A549 (cell line): ENCODE results near the gene XPO6. TPM values are rescaled to one million over a fixed set of nuclear protein-coding genes. Genes with fewer than 3 reads are reported as not detected.
A peak's percentile ranks its signal among the peaks of the same experiment; 100 is the strongest.

ENCODE experiments used
- ATAC-seq, 2 experiments: fragments of 200-7000 bp in 1 of 2; fragments of >200 bp in 1 of 2; cut with Nextera tagmentation in 1 of 2; cut with Tn5 transposase in 1 of 2; 3 replicates each; pipeline versions ENCODE4 v1.8.0 to v1.9.1; 2018 to 2020; ENCODE audit warnings: mild to moderate bottlenecking in 1 of 2, moderate library complexity in 1 of 2
- CTCF ChIA-PET: fragments of 300-600 bp; sonication (Branson Sonifier 250); formaldehyde crosslinking; extraction: SDS; loops from one replicate; lab custom pipeline; 2021; ENCODE audit warnings: antibody characterized with exemption, inconsistent platforms; lab: Yijun Ruan, JAX
- POLR2A ChIA-PET: fragments of 350-600 bp; formaldehyde crosslinking; extraction: SDS; loops from one replicate; lab custom pipeline; 2021; ENCODE audit warnings: antibody characterized with exemption, inconsistent platforms; lab: Yijun Ruan, JAX
- DNase-seq, 2 experiments: peaks; one replicate each; pipeline versions ENCODE4 v3.0.0 to v3.0.0-alpha.2; 2011 to 2016; ENCODE audit warnings: low read depth in 1 of 2, low spot score in 1 of 2
- FAIRE-seq: peaks from 2 replicates; lab custom pipeline; 2011; peaks lifted over from hg19 to GRCh38; lab: Jason Lieb, UNC
- H3K27ac ChIP-seq, 2 experiments: fragments of >200 bp; sonication (Bioruptor Twin); formaldehyde crosslinking; 3 replicates each; pipeline ENCODE4 v1.5.1; 2016 to 2017
- H3K4me1 ChIP-seq: fragments of >200 bp; sonication (Bioruptor Twin); formaldehyde crosslinking; 3 replicates; pipeline ENCODE4 v1.6.1; 2016
- H3K4me2 ChIP-seq: fragments of >200 bp; sonication (Bioruptor Twin); formaldehyde crosslinking; 3 replicates; pipeline ENCODE4 v1.6.1; 2016
- H3K4me3 ChIP-seq: fragments of >200 bp; sonication (Bioruptor Twin); formaldehyde crosslinking; 3 replicates; pipeline ENCODE4 v1.5.1; 2016
- H3K9me3 ChIP-seq: fragments of >200 bp; sonication (Bioruptor Twin); formaldehyde crosslinking; 3 replicates; pipeline ENCODE4 v1.6.1; 2016
- BHLHE40 ChIP-seq: IDR thresholded peaks from 2 replicates; pipeline ENCODE4 v1.6.1; 2012; ENCODE audit warnings: low read depth, low read length, inconsistent platforms
- CBX2 ChIP-seq: fragments of 200-600 bp; sonication (generic); IDR thresholded peaks from 2 replicates; pipeline ENCODE4 v1.6.1; 2016; ENCODE audit warnings: low read depth, mild to moderate bottlenecking, borderline replicate concordance
- EHMT2 ChIP-seq: fragments of 200-600 bp; sonication (generic); IDR thresholded peaks from 2 replicates; pipeline ENCODE4 v1.6.1; 2016; ENCODE audit warnings: antibody characterized with exemption, low read depth, mild to moderate bottlenecking, moderate library complexity
- FOSB ChIP-seq: fragments of 250-450 bp; sonication (Bioruptor Pico); IDR thresholded peaks from 2 replicates; pipeline ENCODE4 v1.5.0; 2020; ENCODE audit warnings: mild to moderate bottlenecking, moderate library complexity
- FOXS1 ChIP-seq: fragments of 250-450 bp; sonication (Bioruptor Pico); IDR thresholded peaks from 2 replicates; pipeline ENCODE4 v1.5.0; 2020; ENCODE audit warnings: mild to moderate bottlenecking, moderate library complexity
- HOXB5 ChIP-seq: fragments of 250-450 bp; sonication (Bioruptor Pico); IDR thresholded peaks from 2 replicates; pipeline ENCODE4 v1.5.0; 2020; ENCODE audit warnings: mild to moderate bottlenecking, moderate library complexity
- KDM1A ChIP-seq: fragments of 200-600 bp; sonication (generic); IDR thresholded peaks from 2 replicates; pipeline ENCODE4 v1.6.1; 2016; ENCODE audit warnings: low read depth, mild to moderate bottlenecking
- MYC ChIP-seq: IDR thresholded peaks from 2 replicates; pipeline ENCODE4 v1.6.1; 2012; ENCODE audit warnings: mild to moderate bottlenecking, inconsistent platforms, low read length, improper control_type of control experiment, borderline replicate concordance
- NFE2L2 ChIP-seq: fragments of 150-350 bp; conservative IDR thresholded peaks from 2 replicates; pipeline ENCODE4 v1.6.1; 2014; ENCODE audit warnings: low read length
- ZFP36 ChIP-seq: fragments of 450-650 bp; IDR thresholded peaks from 2 replicates; pipeline ENCODE4 v1.6.1; 2014; ENCODE audit warnings: borderline replicate concordance; ENCODE audit not compliant: partially characterized antibody
- WGBS: methylation state at CpG from one replicate; pipeline ENCODE4 v1.1.6; 2017; ENCODE audit errors: missing lambda C conversion rate; 5-methylcytosine and 5-hydroxymethylcytosine counted together
- polyA plus RNA-seq, 4 experiments: library from polyadenylated mRNA; depleted of rRNA in 3 of 4; stranded (reverse); fragments of >200 nt; fragmentation: RNase III in 1 of 4; extraction: RNeasy Plus Mini Kit Qiagen cat#74134 plus additional on column Dnase treatment in 1 of 4; gene quantifications; 2 replicates in 3 of 4; 3 replicates in 1 of 4; pipeline ENCODE4 v1.2.3, GENCODE V29; 2011 to 2017
- TF ChIP-seq, protein P1 (sequence below): fragments of 200-600 bp; sonication (generic); IDR thresholded peaks from 2 replicates; pipeline ENCODE4 v1.6.1; 2016; ENCODE audit warnings: antibody characterized with exemption, mild to moderate bottlenecking, moderate library complexity
- TF ChIP-seq, protein P2 (sequence below): fragments of >200 bp; sonication (Bioruptor Twin); formaldehyde crosslinking; IDR thresholded peaks from 3 replicates; pipeline ENCODE4 v1.5.1; 2016
- TF ChIP-seq, protein P3 (sequence below): IDR thresholded peaks from 2 replicates; pipeline ENCODE4 v1.6.1; 2012

Gene XPO6
- polyA plus RNA-seq, 2 of the 4 experiments (the other 2 are of a cell fraction): 63.0 to 108 TPM

DNA sequence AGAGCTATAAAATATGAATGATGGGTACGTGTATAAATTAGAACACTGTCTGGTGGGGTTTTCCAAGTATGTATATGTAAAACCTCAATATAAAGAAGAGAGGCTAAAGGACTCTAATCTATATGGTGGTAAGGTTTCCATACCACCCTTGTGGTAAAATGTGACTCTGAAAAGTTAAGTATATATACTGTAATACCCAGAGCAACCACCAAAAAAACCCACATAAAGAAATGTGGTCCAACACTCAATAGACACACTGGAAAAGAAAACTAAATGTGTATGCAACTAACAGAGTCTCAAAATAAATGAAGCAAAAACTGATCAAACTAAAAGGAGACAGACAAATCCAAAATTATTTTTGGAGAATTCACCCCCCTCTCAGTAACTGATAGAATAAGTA lies 72.2 kb downstream of the XPO6 start:
- POLR2A ChIA-PET: interaction anchor here (0.6 kb wide), 1 partner anchor 21 kb away, joined by 3 read pairs; no protein-coding TSS in a partner anchor
- TF ChIP-seq HOXB5 (CRISPR knock-in tag): no peak
- TF ChIP-seq KDM1A: no peak
- TF ChIP-seq NFE2L2: no peak
- TF ChIP-seq FOXS1 (CRISPR knock-in tag): no peak
- TF ChIP-seq, protein P1, sequence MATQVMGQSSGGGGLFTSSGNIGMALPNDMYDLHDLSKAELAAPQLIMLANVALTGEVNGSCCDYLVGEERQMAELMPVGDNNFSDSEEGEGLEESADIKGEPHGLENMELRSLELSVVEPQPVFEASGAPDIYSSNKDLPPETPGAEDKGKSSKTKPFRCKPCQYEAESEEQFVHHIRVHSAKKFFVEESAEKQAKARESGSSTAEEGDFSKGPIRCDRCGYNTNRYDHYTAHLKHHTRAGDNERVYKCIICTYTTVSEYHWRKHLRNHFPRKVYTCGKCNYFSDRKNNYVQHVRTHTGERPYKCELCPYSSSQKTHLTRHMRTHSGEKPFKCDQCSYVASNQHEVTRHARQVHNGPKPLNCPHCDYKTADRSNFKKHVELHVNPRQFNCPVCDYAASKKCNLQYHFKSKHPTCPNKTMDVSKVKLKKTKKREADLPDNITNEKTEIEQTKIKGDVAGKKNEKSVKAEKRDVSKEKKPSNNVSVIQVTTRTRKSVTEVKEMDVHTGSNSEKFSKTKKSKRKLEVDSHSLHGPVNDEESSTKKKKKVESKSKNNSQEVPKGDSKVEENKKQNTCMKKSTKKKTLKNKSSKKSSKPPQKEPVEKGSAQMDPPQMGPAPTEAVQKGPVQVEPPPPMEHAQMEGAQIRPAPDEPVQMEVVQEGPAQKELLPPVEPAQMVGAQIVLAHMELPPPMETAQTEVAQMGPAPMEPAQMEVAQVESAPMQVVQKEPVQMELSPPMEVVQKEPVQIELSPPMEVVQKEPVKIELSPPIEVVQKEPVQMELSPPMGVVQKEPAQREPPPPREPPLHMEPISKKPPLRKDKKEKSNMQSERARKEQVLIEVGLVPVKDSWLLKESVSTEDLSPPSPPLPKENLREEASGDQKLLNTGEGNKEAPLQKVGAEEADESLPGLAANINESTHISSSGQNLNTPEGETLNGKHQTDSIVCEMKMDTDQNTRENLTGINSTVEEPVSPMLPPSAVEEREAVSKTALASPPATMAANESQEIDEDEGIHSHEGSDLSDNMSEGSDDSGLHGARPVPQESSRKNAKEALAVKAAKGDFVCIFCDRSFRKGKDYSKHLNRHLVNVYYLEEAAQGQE: no peak
- no peak for TF ChIP-seq ZFP36
- TF ChIP-seq, protein P2, sequence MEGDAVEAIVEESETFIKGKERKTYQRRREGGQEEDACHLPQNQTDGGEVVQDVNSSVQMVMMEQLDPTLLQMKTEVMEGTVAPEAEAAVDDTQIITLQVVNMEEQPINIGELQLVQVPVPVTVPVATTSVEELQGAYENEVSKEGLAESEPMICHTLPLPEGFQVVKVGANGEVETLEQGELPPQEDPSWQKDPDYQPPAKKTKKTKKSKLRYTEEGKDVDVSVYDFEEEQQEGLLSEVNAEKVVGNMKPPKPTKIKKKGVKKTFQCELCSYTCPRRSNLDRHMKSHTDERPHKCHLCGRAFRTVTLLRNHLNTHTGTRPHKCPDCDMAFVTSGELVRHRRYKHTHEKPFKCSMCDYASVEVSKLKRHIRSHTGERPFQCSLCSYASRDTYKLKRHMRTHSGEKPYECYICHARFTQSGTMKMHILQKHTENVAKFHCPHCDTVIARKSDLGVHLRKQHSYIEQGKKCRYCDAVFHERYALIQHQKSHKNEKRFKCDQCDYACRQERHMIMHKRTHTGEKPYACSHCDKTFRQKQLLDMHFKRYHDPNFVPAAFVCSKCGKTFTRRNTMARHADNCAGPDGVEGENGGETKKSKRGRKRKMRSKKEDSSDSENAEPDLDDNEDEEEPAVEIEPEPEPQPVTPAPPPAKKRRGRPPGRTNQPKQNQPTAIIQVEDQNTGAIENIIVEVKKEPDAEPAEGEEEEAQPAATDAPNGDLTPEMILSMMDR: no peak
- TF ChIP-seq, all 56 proteins: peak for 0
- no peaks in the 10 kb centered on the region for H3K4me1 ChIP-seq
- H3K9me3 ChIP-seq: no peaks in the 10 kb centered on the region
- ATAC-seq: peak in 1 of 2 experiments; percentile 68; a peak in 3 of 6 replicates
- DNase-seq: peak in 1 of 2 experiments; percentile 22
- 90% methylated on average over 1 of the region's 1 CpG for WGBS
- H3K27ac ChIP-seq: no peak overlapping the region
- FAIRE-seq: no peak
- CTCF ChIA-PET: no interaction called here
- H3K4me3 ChIP-seq: no peak overlapping the region
- H3K4me2 ChIP-seq: no peak overlapping the region

DNA sequence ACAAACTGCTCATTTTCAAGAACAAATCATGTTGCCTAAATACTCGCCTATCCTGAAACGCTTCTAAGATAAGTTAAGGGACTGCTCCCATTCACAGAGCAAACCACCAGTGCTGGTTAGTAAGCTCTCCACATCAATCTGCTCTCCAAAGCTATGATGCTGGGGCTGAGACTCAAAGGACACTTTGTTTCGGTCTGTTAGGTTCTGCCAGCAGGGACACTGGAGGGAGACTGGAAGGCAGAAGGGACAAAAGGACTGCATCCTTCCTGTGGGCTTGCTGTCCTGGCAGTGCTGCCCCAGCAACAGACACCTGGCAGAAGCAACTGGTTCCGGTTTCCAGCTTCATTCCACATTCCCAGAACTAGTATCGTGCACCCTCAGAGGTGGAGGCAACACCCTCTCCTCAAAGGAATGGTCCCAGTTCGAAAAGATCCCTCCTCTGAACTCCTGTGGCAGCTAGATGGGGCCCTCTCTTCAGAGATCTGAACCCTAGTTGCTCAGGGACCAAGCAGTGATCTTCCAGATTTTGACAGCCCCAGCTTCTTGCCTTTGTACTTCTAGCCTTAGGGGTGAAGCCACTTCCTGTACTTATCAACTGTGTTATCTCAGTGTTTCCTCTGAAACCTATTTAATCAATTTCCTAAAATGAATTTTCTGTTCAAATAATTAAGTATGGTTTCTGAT lies 74.9 kb downstream of the XPO6 start:
- Histone ChIP-seq H3K4me3 (no peak overlapping the region), H3K9me3 (no peaks in the 10 kb centered on the region), H3K4me1 (no peaks in the 10 kb centered on the region), H3K27ac (no peak overlapping the region), H3K4me2 (no peak overlapping the region)
- ChIA-PET POLR2A (no interaction called here), CTCF (no interaction called here)
- TF ChIP-seq FOSB (no peak), EHMT2 (no peak), CBX2 (no peak), MYC (no peak), BHLHE40 (no peak)
- TF ChIP-seq, protein P3, sequence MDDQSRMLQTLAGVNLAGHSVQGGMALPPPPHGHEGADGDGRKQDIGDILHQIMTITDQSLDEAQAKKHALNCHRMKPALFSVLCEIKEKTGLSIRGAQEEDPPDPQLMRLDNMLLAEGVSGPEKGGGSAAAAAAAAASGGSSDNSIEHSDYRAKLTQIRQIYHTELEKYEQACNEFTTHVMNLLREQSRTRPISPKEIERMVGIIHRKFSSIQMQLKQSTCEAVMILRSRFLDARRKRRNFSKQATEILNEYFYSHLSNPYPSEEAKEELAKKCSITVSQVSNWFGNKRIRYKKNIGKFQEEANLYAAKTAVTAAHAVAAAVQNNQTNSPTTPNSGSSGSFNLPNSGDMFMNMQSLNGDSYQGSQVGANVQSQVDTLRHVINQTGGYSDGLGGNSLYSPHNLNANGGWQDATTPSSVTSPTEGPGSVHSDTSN: no peak
- TF ChIP-seq, protein P1: no peak
- WGBS: 95% methylated on average over 6 of the region's 6 CpGs
- DNase-seq (no peak), FAIRE-seq (no peak), ATAC-seq (no peak)
